ENCODE data around the gene KIAA0319L.

Gene KIAA0319L

GRCh38 chr1:35594005-35594760, 37.0 kb upstream of the KIAA0319L start:
- TF ChIP-seq EZH2phosphoT487 (IDR thresholded peaks at IDR 0.05; ENCODE audit: borderline replicate concordance, low read length) (no peak), CTCF (IDR thresholded peaks at IDR 0.05; ENCODE audit: low read depth, low read length, poor library complexity, severe bottlenecking) (no peak)
- no peaks in the 10 kb centered on the region; the same call in 1 of the 2 replicates for H4K20me1 ChIP-seq (ENCODE audit: control insufficient read depth, insufficient read depth, low read depth, low read length)
- no peaks in the 10 kb centered on the region for H3F3A ChIP-seq (ENCODE audit: control insufficient read depth, insufficient read depth)
- no peaks in the 10 kb centered on the region for H3K9me2 ChIP-seq (replicated peaks; ENCODE audit: control insufficient read depth, low read length)
- H3K36me3 ChIP-seq (ENCODE audit: control insufficient read depth, low read length): no peaks in the 10 kb centered on the region; the same call in 1 of the 2 replicates
- no peaks in the 10 kb centered on the region for H3K79me2 ChIP-seq (ENCODE audit: control insufficient read depth, low read length)
- no peaks in the 10 kb centered on the region for H3K27me3 ChIP-seq (ENCODE audit: control insufficient read depth, low read length)
- H3K4me3 ChIP-seq (ENCODE audit: low read length): no peak overlapping the region
- H3K4me1 ChIP-seq (ENCODE audit: control insufficient read depth, low read length): no peaks in the 10 kb centered on the region
- no peaks in the 10 kb centered on the region for H3K9me3 ChIP-seq (ENCODE audit: control insufficient read depth, insufficient read depth, low read length)
- H3K27ac ChIP-seq (ENCODE audit: low read depth, low read length): no peak overlapping the region
- H3K4me2 ChIP-seq (ENCODE audit: low read length): no peak overlapping the region

GRCh38 chr1:35592991-35593769, 36.0 kb upstream of the KIAA0319L start:
- Histone ChIP-seq H3K4me3 (ENCODE audit: low read length) (no peak overlapping the region), H3K9me2 (replicated peaks; ENCODE audit: control insufficient read depth, low read length) (no peaks in the 10 kb centered on the region), H3K79me2 (ENCODE audit: control insufficient read depth, low read length) (no peaks in the 10 kb centered on the region), H3K4me2 (ENCODE audit: low read length) (no peak overlapping the region), H3F3A (ENCODE audit: control insufficient read depth, insufficient read depth) (no peaks in the 10 kb centered on the region), H3K27me3 (ENCODE audit: control insufficient read depth, low read length) (no peaks in the 10 kb centered on the region), H3K9me3 (ENCODE audit: control insufficient read depth, insufficient read depth, low read length) (no peaks in the 10 kb centered on the region), H3K36me3 (ENCODE audit: control insufficient read depth, low read length) (no peaks in the 10 kb centered on the region; the same call in 1 of the 2 replicates), H3K4me1 (ENCODE audit: control insufficient read depth, low read length) (no peaks in the 10 kb centered on the region), H3K27ac (ENCODE audit: low read depth, low read length) (no peak overlapping the region), H4K20me1 (ENCODE audit: control insufficient read depth, insufficient read depth, low read depth, low read length) (no peaks in the 10 kb centered on the region)
- TF ChIP-seq EZH2phosphoT487 (IDR thresholded peaks at IDR 0.05; ENCODE audit: borderline replicate concordance, low read length): no peak
- TF ChIP-seq CTCF (IDR thresholded peaks at IDR 0.05; ENCODE audit: low read depth, low read length, poor library complexity, severe bottlenecking): no peak

- Histone ChIP-seq H3K4me2 (ENCODE audit: low read length) (no peak overlapping the region), H3K36me3 (ENCODE audit: control insufficient read depth, low read length) (no peaks in the 10 kb centered on the region; the same call in 1 of the 2 replicates), H3F3A (ENCODE audit: control insufficient read depth, insufficient read depth) (no peaks in the 10 kb centered on the region)
Measured at GRCh38 chr1:35591211-35591610, 34.0 kb upstream of the KIAA0319L start.

More at GRCh38 chr1:35591211-35591610, 34.0 kb upstream of the KIAA0319L start:
- Histone ChIP-seq H3K27ac (ENCODE audit: low read depth, low read length) (no peak overlapping the region), H4K20me1 (ENCODE audit: control insufficient read depth, insufficient read depth, low read depth, low read length) (no peaks in the 10 kb centered on the region), H3K4me1 (ENCODE audit: control insufficient read depth, low read length) (no peaks in the 10 kb centered on the region), H3K27me3 (ENCODE audit: control insufficient read depth, low read length) (no peaks in the 10 kb centered on the region), H3K4me3 (ENCODE audit: low read length) (no peak overlapping the region), H3K79me2 (ENCODE audit: control insufficient read depth, low read length) (no peaks in the 10 kb centered on the region), H3K9me2 (replicated peaks; ENCODE audit: control insufficient read depth, low read length) (no peaks in the 10 kb centered on the region), H3K9me3 (ENCODE audit: control insufficient read depth, insufficient read depth, low read length) (no peaks in the 10 kb centered on the region)
- TF ChIP-seq CTCF (IDR thresholded peaks at IDR 0.05; ENCODE audit: low read depth, low read length, poor library complexity, severe bottlenecking) (no peak), EZH2phosphoT487 (IDR thresholded peaks at IDR 0.05; ENCODE audit: borderline replicate concordance, low read length) (no peak)

Measured in DOHH2 (cell line).